IMR-90 (cell line): ENCODE results near the gene CTAGE1. TPM values are rescaled to one million over a fixed set of nuclear protein-coding genes. Genes with fewer than 3 reads are reported as not detected.

Experiments
- ATAC-seq: fragments of 200-7000 bp; cut with Tn5 transposase; 2 replicates; pipeline ENCODE4 v1.9.1; 2020; ENCODE audit warnings: low read depth, mild to moderate bottlenecking, moderate library complexity
- BruUV-seq: library from RNA; stranded (reverse); fragments of 400-500 nt; replicated peaks from 2 replicates; lab custom pipeline; 2021; lab: Mats Ljungman, UMichigan
- CTCF ChIA-PET: fragments of 300-600 bp; formaldehyde crosslinking; extraction: SDS; loops from one replicate; lab custom pipeline; 2021; ENCODE audit warnings: antibody characterized with exemption; lab: Yijun Ruan, JAX
- POLR2A ChIA-PET: fragments of 300-600 bp; sonication (Branson Sonifier 250); formaldehyde crosslinking; loops from one replicate; lab custom pipeline; 2022; ENCODE audit warnings: antibody characterized with exemption; ENCODE audit not compliant: unreplicated experiment; lab: Charles Lee
- DNase-seq: peaks from one replicate; pipeline ENCODE4 v3.0.0; 2013
- H2AFZ ChIP-seq: replicated peaks from 2 replicates; pipeline ENCODE3; 2013; ENCODE audit warnings: low read length, mild to moderate bottlenecking; ENCODE audit not compliant: poor library complexity
- H2AK5ac ChIP-seq: 2 replicates; pipeline ENCODE4 v1.6.1; 2013; ENCODE audit warnings: low read depth, low read length, inconsistent platforms
- H2AK9ac ChIP-seq: replicated peaks from 2 replicates; pipeline ENCODE3; 2013; ENCODE audit warnings: mild to moderate bottlenecking, low read depth, low read length, moderate library complexity; ENCODE audit not compliant: poor library complexity
- H2BK120ac ChIP-seq: 2 replicates; pipeline ENCODE4 v1.6.1; 2013; ENCODE audit warnings: low read depth, low read length, inconsistent platforms
- H2BK15ac ChIP-seq: 3 replicates; pipeline ENCODE4 v1.6.1; 2013; ENCODE audit warnings: low read depth, low read length, inconsistent platforms
- H2BK20ac ChIP-seq: 2 replicates; pipeline ENCODE4 v1.6.1; 2013; ENCODE audit warnings: low read depth, mild to moderate bottlenecking, inconsistent platforms, low read length, moderate library complexity
- H2BK5ac ChIP-seq: 2 replicates; pipeline ENCODE4 v1.6.1; 2013; ENCODE audit warnings: mild to moderate bottlenecking, low read depth, low read length, inconsistent platforms; ENCODE audit not compliant: poor library complexity, severe bottlenecking
- H3K14ac ChIP-seq: replicated peaks from 2 replicates; pipeline ENCODE4 v1.6.1; 2013; ENCODE audit warnings: low read depth, low read length, inconsistent platforms
- H3K18ac ChIP-seq: 2 replicates; pipeline ENCODE4 v1.6.1; 2013; ENCODE audit warnings: low read depth, low read length, control low read depth
- H3K23ac ChIP-seq: 2 replicates; pipeline ENCODE4 v1.6.1; 2013; ENCODE audit warnings: low read depth, low read length, inconsistent platforms
- H3K27ac ChIP-seq: 2 replicates; pipeline ENCODE4 v1.5.1; 2013; ENCODE audit warnings: mild to moderate bottlenecking, control low read depth, low read length; ENCODE audit not compliant: insufficient read depth
- H3K27me3 ChIP-seq: 2 replicates; pipeline ENCODE4 v1.6.1; 2013; ENCODE audit warnings: low read length; ENCODE audit not compliant: control insufficient read depth, insufficient read depth
- H3K36me3 ChIP-seq: 2 replicates; pipeline ENCODE4 v1.6.1; 2013; ENCODE audit warnings: low read length, mixed read lengths; ENCODE audit not compliant: control insufficient read depth, insufficient read depth
- H3K4ac ChIP-seq: 2 replicates; pipeline ENCODE4 v1.6.1; 2013; ENCODE audit warnings: low read depth, low read length, inconsistent platforms
- H3K4me1 ChIP-seq: 2 replicates; pipeline ENCODE4 v1.6.1; 2013; ENCODE audit warnings: low read length, mixed read lengths; ENCODE audit not compliant: control insufficient read depth, insufficient read depth
- H3K4me2 ChIP-seq: 2 replicates; pipeline ENCODE4 v1.6.1; 2013; ENCODE audit warnings: low read depth, mild to moderate bottlenecking, control low read depth, low read length, moderate library complexity
- H3K4me3 ChIP-seq: 2 replicates; pipeline ENCODE4 v1.5.1; 2013; ENCODE audit warnings: low read depth, mild to moderate bottlenecking, control low read depth, low read length, moderate library complexity; ENCODE audit not compliant: insufficient read depth
- H3K56ac ChIP-seq: 2 replicates; pipeline ENCODE4 v1.6.1; 2013; ENCODE audit warnings: low read length, inconsistent platforms; ENCODE audit not compliant: insufficient read depth; ENCODE audit errors: extremely low read depth
- H3K79me1 ChIP-seq, 2 experiments: 2 replicates each; pipeline ENCODE4 v1.6.1; 2013; ENCODE audit warnings: low read length in 2 of 2, inconsistent platforms in 1 of 2, low read depth in 1 of 2
- H3K9ac ChIP-seq: 2 replicates; pipeline ENCODE4 v1.6.1; 2013; ENCODE audit warnings: low read depth, low read length, control low read depth
- H3K9me1 ChIP-seq: 2 replicates; pipeline ENCODE4 v1.6.1; 2013; ENCODE audit warnings: low read length, inconsistent platforms; ENCODE audit not compliant: insufficient read depth
- H3K9me3 ChIP-seq: 2 replicates; pipeline ENCODE4 v1.6.1; 2013; ENCODE audit warnings: low read length; ENCODE audit not compliant: control insufficient read depth, insufficient read depth
- H4K20me1 ChIP-seq: 2 replicates; pipeline ENCODE4 v1.6.1; 2013; ENCODE audit warnings: low read length, inconsistent platforms; ENCODE audit not compliant: insufficient read depth
- H4K5ac ChIP-seq: 2 replicates; pipeline ENCODE4 v1.6.1; 2013; ENCODE audit warnings: mild to moderate bottlenecking, low read depth, low read length, control low read depth
- H4K8ac ChIP-seq, 2 experiments: 2 replicates each; pipeline ENCODE4 v1.6.1; 2013; ENCODE audit warnings: low read depth in 2 of 2, low read length in 2 of 2, control low read depth in 1 of 2, inconsistent platforms in 1 of 2
- H4K91ac ChIP-seq: 2 replicates; pipeline ENCODE4 v1.6.1; 2013; ENCODE audit warnings: low read depth, low read length, inconsistent platforms; ENCODE audit not compliant: insufficient read depth
- BHLHE40 ChIP-seq: fragments of 150-350 bp; IDR thresholded peaks from 2 replicates; pipeline ENCODE4 v1.6.1; 2016; ENCODE audit warnings: mild to moderate bottlenecking, low read depth, low read length
- CEBPB ChIP-seq: IDR thresholded peaks from 2 replicates; pipeline ENCODE4 v1.6.1; 2012; ENCODE audit warnings: low read depth, low read length, improper control_type of control experiment
- CTCF ChIP-seq: conservative IDR thresholded peaks from 2 replicates; pipeline ENCODE4 v1.5.1; 2012; ENCODE audit warnings: mild to moderate bottlenecking, low read depth, low read length, improper control_type of control experiment
- FOS ChIP-seq: fragments of 150-350 bp; IDR thresholded peaks from 2 replicates; pipeline ENCODE4 v1.6.1; 2016; ENCODE audit warnings: low read depth, low read length
- MAFK ChIP-seq: IDR thresholded peaks from 2 replicates; pipeline ENCODE4 v1.6.1; 2012; ENCODE audit warnings: low read depth, low read length, improper control_type of control experiment
- MAZ ChIP-seq: IDR thresholded peaks from 2 replicates; pipeline ENCODE4 v1.6.1; 2012; ENCODE audit warnings: low read depth, mild to moderate bottlenecking, low read length, improper control_type of control experiment, moderate library complexity, borderline replicate concordance
- MXI1 ChIP-seq: IDR thresholded peaks from 2 replicates; pipeline ENCODE4 v1.6.1; 2012; ENCODE audit warnings: low read depth, mild to moderate bottlenecking, low read length, moderate library complexity, borderline replicate concordance
- NFE2L2 ChIP-seq: fragments of 150-350 bp; IDR thresholded peaks from 2 replicates; pipeline ENCODE4 v1.6.1; 2016; ENCODE audit warnings: low read depth, mild to moderate bottlenecking, low read length
- POLR2A ChIP-seq: IDR thresholded peaks from 2 replicates; pipeline ENCODE4 v1.6.1; 2012; ENCODE audit warnings: mild to moderate bottlenecking, low read depth, low read length
- RAD21 ChIP-seq: IDR thresholded peaks from 2 replicates; pipeline ENCODE4 v1.6.1; 2012; ENCODE audit warnings: low read length, improper control_type of control experiment
- RCOR1 ChIP-seq: IDR thresholded peaks from 2 replicates; pipeline ENCODE4 v1.6.1; 2012; ENCODE audit warnings: mild to moderate bottlenecking, low read length, improper control_type of control experiment; ENCODE audit not compliant: insufficient replicate concordance
- RFX5 ChIP-seq: IDR thresholded peaks from 2 replicates; pipeline ENCODE4 v1.8.0; 2012; ENCODE audit warnings: low read depth, mild to moderate bottlenecking, low read length, moderate library complexity
- SMC3 ChIP-seq: fragments of 150-350 bp; IDR thresholded peaks from 2 replicates; pipeline ENCODE4 v1.6.1; 2016; ENCODE audit warnings: low read depth, mild to moderate bottlenecking, antibody characterized with exemption, low read length, moderate library complexity
- USF2 ChIP-seq: fragments of 150-350 bp; IDR thresholded peaks from 2 replicates; pipeline ENCODE4 v1.6.1; 2017; ENCODE audit warnings: mild to moderate bottlenecking, antibody characterized with exemption, low read length, low read depth
- WGBS, 2 experiments: methylation state at CpG; one replicate each; pipeline versions ENCODE4 v1.1.5 to v1.1.7; 2013; ENCODE audit warnings: missing lambda C conversion rate in 2 of 2; ENCODE audit not compliant: insufficient read length in 1 of 2; ENCODE audit errors: extremely low coverage in 2 of 2; 5-methylcytosine and 5-hydroxymethylcytosine counted together
- dilution Hi-C: fragments of 300-500 bp; cut with HindIII; formaldehyde crosslinking; loops from one replicate; pipeline ENCODE4 v1.14.3; 2018; ENCODE audit warnings: low sequenced_read_pairs; ENCODE audit not compliant: unreplicated experiment
- in situ Hi-C: fragments of 300-500 bp; cut with MboI; formaldehyde crosslinking; loops from 3 replicates; pipeline ENCODE4 v1.14.3; 2019; ENCODE audit warnings: low sequenced_read_pairs, inconsistent platforms, mixed read lengths
- intact Hi-C: fragments of 100-400 bp; cut with micrococcal nuclease; formaldehyde crosslinking; loops from 2 replicates; pipeline ENCODE4 v1.10.0; 2022
- polyA plus RNA-seq, 3 experiments: library from polyadenylated mRNA; depleted of rRNA; stranded (reverse); fragments of >200 nt; gene quantifications; 2 replicates each; pipeline ENCODE4 v1.2.3, GENCODE V29; 2012; ENCODE audit warnings: low replicate concordance in 1 of 3
- total RNA-seq: library from RNA; depleted of rRNA; stranded (reverse); fragments of >200 nt; gene quantifications from 2 replicates; pipeline ENCODE4 v1.2.3, GENCODE V29; 2012
- TF ChIP-seq, protein P1 (sequence below): fragments of 150-350 bp; IDR thresholded peaks from 2 replicates; pipeline ENCODE4 v1.6.1; 2016; ENCODE audit warnings: low read depth, mild to moderate bottlenecking, low read length, moderate library complexity, borderline replicate concordance

The CTAGE1 gene
- total and polyA plus RNA-seq, 2 of the 4 experiments (the other 2 are of a cell fraction), result 0.09 TPM; not detected in 1

DNA sequence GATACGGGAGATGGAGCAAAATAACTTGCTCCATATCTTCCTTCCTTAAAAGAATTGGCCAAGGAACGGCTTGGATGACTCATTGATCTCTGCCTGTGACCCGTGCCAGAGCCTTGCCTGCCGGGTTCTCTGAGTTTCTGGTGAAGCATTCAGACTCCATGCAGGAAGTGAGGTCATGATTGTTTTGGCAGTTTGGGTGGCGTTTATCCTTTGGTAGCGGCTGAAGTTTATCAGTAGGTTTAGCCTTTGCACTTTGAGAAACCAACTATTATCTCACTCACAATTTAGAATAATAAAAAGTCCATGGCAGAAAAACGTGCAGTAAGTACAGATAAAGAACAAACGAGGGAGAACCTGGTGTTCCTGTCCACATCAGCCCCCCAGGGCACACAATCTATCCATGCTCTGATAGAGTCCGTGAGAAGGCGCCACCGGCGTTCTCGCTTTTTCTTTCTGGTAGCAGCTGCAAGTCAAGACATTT is 15.0 kb upstream of the CTAGE1 start:
- Histone ChIP-seq H3K4me2 (peak overlapping the region; percentile 32; the same call in 1 of the 2 replicates), H3K4ac (peak overlapping the region; percentile 39), H3K9me1 (peaks cover 11% of the 10 kb centered on the region; the same call in 1 of the 2 replicates), H2BK15ac (peak overlapping the region; percentile 9; the same call in 1 of the 3 replicates), H3K23ac (no peak overlapping the region), H2BK5ac (peak overlapping the region; percentile 48), H3K27ac (peak overlapping the region; percentile 38), H4K20me1 (no peaks in the 10 kb centered on the region), H2AK9ac (no peak overlapping the region), H3K56ac (no peak overlapping the region), H3K4me3 (no peak overlapping the region), H2BK20ac (0 out of 2 replicates have a peak overlapping the region, but pooled peaks have one; percentile 2), H3K9ac (no peak overlapping the region), H4K5ac (peak overlapping the region; percentile 21; the same call in 1 of the 2 replicates), H2AK5ac (peak overlapping the region; percentile 32), H2BK120ac (peak overlapping the region; percentile 39), H3K27me3 (no peaks in the 10 kb centered on the region), H3K36me3 (no peaks in the 10 kb centered on the region), H3K18ac (peak overlapping the region; percentile 42; the same call in 1 of the 2 replicates), H4K91ac (peak overlapping the region; percentile 7; the same call in 1 of the 2 replicates), H4K8ac (peak overlapping the region in 1 of 2 experiments; percentile 51; a peak in 2 of 4 replicates), H3K14ac (0 out of 2 replicates have a peak overlapping the region, but pooled peaks have one; percentile 1), H3K9me3 (no peaks in the 10 kb centered on the region), H3K79me1 (no peaks in the 10 kb centered on the region), H3K4me1 (peaks cover 18% of the 10 kb centered on the region), H2AFZ (peak overlapping the region; percentile 27)
- peak; percentile 80 for ATAC-seq
- POLR2A ChIA-PET, result no interaction called here
- in situ Hi-C loops, result no loop called here
- peak; percentile 97 for DNase-seq
- peak; percentile 58 for TF ChIP-seq CEBPB
- no peak for TF ChIP-seq MAFK
- TF ChIP-seq RFX5, result no peak
- no peak for TF ChIP-seq MXI1
- peak; percentile 29; the same call in 1 of the 2 replicates for TF ChIP-seq RAD21
- peak; percentile 18; the same call in 1 of the 2 replicates for TF ChIP-seq SMC3
- TF ChIP-seq FOS, result peak; percentile 95
- no peak for TF ChIP-seq USF2
- TF ChIP-seq CTCF, result no peak
- TF ChIP-seq RCOR1, result peak; percentile 30
- TF ChIP-seq POLR2A, result no peak
- TF ChIP-seq NFE2L2, result peak; percentile 6; the same call in 1 of the 2 replicates
- TF ChIP-seq, protein P1, sequence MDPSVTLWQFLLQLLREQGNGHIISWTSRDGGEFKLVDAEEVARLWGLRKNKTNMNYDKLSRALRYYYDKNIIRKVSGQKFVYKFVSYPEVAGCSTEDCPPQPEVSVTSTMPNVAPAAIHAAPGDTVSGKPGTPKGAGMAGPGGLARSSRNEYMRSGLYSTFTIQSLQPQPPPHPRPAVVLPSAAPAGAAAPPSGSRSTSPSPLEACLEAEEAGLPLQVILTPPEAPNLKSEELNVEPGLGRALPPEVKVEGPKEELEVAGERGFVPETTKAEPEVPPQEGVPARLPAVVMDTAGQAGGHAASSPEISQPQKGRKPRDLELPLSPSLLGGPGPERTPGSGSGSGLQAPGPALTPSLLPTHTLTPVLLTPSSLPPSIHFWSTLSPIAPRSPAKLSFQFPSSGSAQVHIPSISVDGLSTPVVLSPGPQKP, result no peak
- TF ChIP-seq BHLHE40, result peak; percentile 94
- no peak for TF ChIP-seq MAZ
- no TSS peak for BruUV-seq
- CTCF ChIA-PET, result no interaction called here
- dilution Hi-C loops, result no loop called here
- intact Hi-C loops, result loop anchor here (10.0 kb wide), 2 partner anchors 118 to 122 kb away; no protein-coding TSS in a partner anchor
- WGBS, 2 experiments, result no CpG with 5 or more reads among the region's 13 CpGs
